ENCODE measurements around the gene AFP. TPM values are rescaled to one million over a fixed set of nuclear protein-coding genes. Genes with fewer than 3 reads are reported as not detected.

Gene AFP
- total and polyA plus RNA-seq, 5 donors: not detected

- DNase-seq (no peak), ATAC-seq (no peak)
- Histone ChIP-seq H3K9me3 (ENCODE audit: control insufficient read depth, low read length) (no peaks in the 10 kb centered on the region), H3K27me3 (ENCODE audit: control insufficient read depth, insufficient read depth) (no peaks in the 10 kb centered on the region), H3K4me3 (ENCODE audit: low read length) (no peak overlapping the region), H3K4me1 (ENCODE audit: control insufficient read depth, insufficient read depth, low read length) (no peaks in the 10 kb centered on the region), H3K27ac (ENCODE audit: low read length) (no peak overlapping the region)
- 88% methylated on average over 2 of the region's 2 CpGs for WGBS
- intact Hi-C loops (cut with DNase I): no loop called here
Observed at GRCh38 chr4:73405138-73405537, 30.9 kb upstream of the AFP start.

- WGBS: 99% methylated on average over 1 of the region's 1 CpG
- intact Hi-C loops (cut with DNase I): no loop called here
- Histone ChIP-seq H3K27me3 (ENCODE audit: control insufficient read depth, insufficient read depth) (no peaks in the 10 kb centered on the region), H3K4me3 (ENCODE audit: low read length) (no peak overlapping the region), H3K4me1 (ENCODE audit: control insufficient read depth, insufficient read depth, low read length) (no peaks in the 10 kb centered on the region), H3K27ac (ENCODE audit: low read length) (no peak overlapping the region), H3K9me3 (ENCODE audit: control insufficient read depth, low read length) (no peaks in the 10 kb centered on the region)
- no peak for ATAC-seq
- no peak for DNase-seq
Observed at GRCh38 chr4:73406548-73406875, 29.5 kb upstream of the AFP start.

GRCh38 chr4:73407227-73407673 is 28.8 kb upstream of the AFP start:
- intact Hi-C loops (cut with DNase I): no loop called here
- no peak for DNase-seq
- WGBS: 87% methylated on average over 2 of the region's 2 CpGs
- no peak overlapping the region for H3K27ac ChIP-seq (ENCODE audit: low read length)
- no peak overlapping the region for H3K4me3 ChIP-seq (ENCODE audit: low read length)
- no peaks in the 10 kb centered on the region for H3K9me3 ChIP-seq (ENCODE audit: control insufficient read depth, low read length)
- no peak for ATAC-seq
- no peaks in the 10 kb centered on the region for H3K27me3 ChIP-seq (ENCODE audit: control insufficient read depth, insufficient read depth)
- H3K4me1 ChIP-seq (ENCODE audit: control insufficient read depth, insufficient read depth, low read length): no peaks in the 10 kb centered on the region

GRCh38 chr4:73408181-73408867 is 27.7 kb upstream of the AFP start:
- no peak for DNase-seq
- no peaks in the 10 kb centered on the region for H3K27me3 ChIP-seq (ENCODE audit: control insufficient read depth, insufficient read depth)

GRCh38 chr4:73409012-73409862 is 26.8 kb upstream of the AFP start:
- no peaks in the 10 kb centered on the region for H3K4me1 ChIP-seq (ENCODE audit: control insufficient read depth, insufficient read depth, low read length)
- intact Hi-C loops (cut with DNase I): no loop called here
- WGBS: 74% methylated on average over 6 of the region's 6 CpGs
- ATAC-seq: no peak
- DNase-seq: no peak
- H3K27ac ChIP-seq (ENCODE audit: low read length): no peak overlapping the region
- H3K4me3 ChIP-seq (ENCODE audit: low read length): no peak overlapping the region
- no peaks in the 10 kb centered on the region for H3K27me3 ChIP-seq (ENCODE audit: control insufficient read depth, insufficient read depth)
- H3K9me3 ChIP-seq (ENCODE audit: control insufficient read depth, low read length): no peaks in the 10 kb centered on the region

More at GRCh38 chr4:73408181-73408867, 27.7 kb upstream of the AFP start:
- Histone ChIP-seq H3K27ac (ENCODE audit: low read length) (no peak overlapping the region), H3K4me3 (ENCODE audit: low read length) (no peak overlapping the region), H3K9me3 (ENCODE audit: control insufficient read depth, low read length) (no peaks in the 10 kb centered on the region), H3K4me1 (ENCODE audit: control insufficient read depth, insufficient read depth, low read length) (no peaks in the 10 kb centered on the region)
- whole genome bisulfite sequencing: 78% methylated on average over 4 of the region's 4 CpGs
- no peak for ATAC-seq
- intact Hi-C loops (cut with DNase I): no loop called here

- intact Hi-C loops (cut with DNase I): no loop called here
- Histone ChIP-seq H3K9me3 (ENCODE audit: control insufficient read depth, low read length) (no peaks in the 10 kb centered on the region), H3K4me3 (ENCODE audit: low read length) (no peak overlapping the region), H3K4me1 (ENCODE audit: control insufficient read depth, insufficient read depth, low read length) (no peaks in the 10 kb centered on the region), H3K27me3 (ENCODE audit: control insufficient read depth, insufficient read depth) (no peaks in the 10 kb centered on the region), H3K27ac (ENCODE audit: low read length) (no peak overlapping the region)
- WGBS: 84% methylated on average over 8 of the region's 8 CpGs
- ATAC-seq (no peak), DNase-seq (no peak)
Observed at GRCh38 chr4:73409978-73410548, 26.0 kb upstream of the AFP start.

GRCh38 chr4:73410916-73411730 is 24.9 kb upstream of the AFP start:
- 75% methylated on average over 3 of the region's 3 CpGs for WGBS
- DNase-seq: no peak
- intact Hi-C loops (cut with DNase I): no loop called here

GRCh38 chr4:73411731-73412414 is 24.1 kb upstream of the AFP start:
- no peak overlapping the region for H3K4me3 ChIP-seq (ENCODE audit: low read length)
- H3K27me3 ChIP-seq (ENCODE audit: control insufficient read depth, insufficient read depth): no peaks in the 10 kb centered on the region
- ATAC-seq: no peak
- H3K9me3 ChIP-seq (ENCODE audit: control insufficient read depth, low read length): no peaks in the 10 kb centered on the region
- no peak overlapping the region for H3K27ac ChIP-seq (ENCODE audit: low read length)
- DNase-seq: no peak
- intact Hi-C loops (cut with DNase I): no loop called here
- 79% methylated on average over 8 of the region's 8 CpGs for WGBS
- H3K4me1 ChIP-seq (ENCODE audit: control insufficient read depth, insufficient read depth, low read length): no peaks in the 10 kb centered on the region

More at GRCh38 chr4:73410916-73411730, 24.9 kb upstream of the AFP start:
- Histone ChIP-seq H3K27me3 (ENCODE audit: control insufficient read depth, insufficient read depth) (no peaks in the 10 kb centered on the region), H3K9me3 (ENCODE audit: control insufficient read depth, low read length) (no peaks in the 10 kb centered on the region), H3K4me1 (ENCODE audit: control insufficient read depth, insufficient read depth, low read length) (no peaks in the 10 kb centered on the region), H3K4me3 (ENCODE audit: low read length) (no peak overlapping the region), H3K27ac (ENCODE audit: low read length) (no peak overlapping the region)
- ATAC-seq: no peak

- DNase-seq (no peak), ATAC-seq (no peak)
- H3K27ac ChIP-seq (ENCODE audit: low read length): no peak overlapping the region
- no peaks in the 10 kb centered on the region for H3K27me3 ChIP-seq (ENCODE audit: control insufficient read depth, insufficient read depth)
- H3K4me1 ChIP-seq (ENCODE audit: control insufficient read depth, insufficient read depth, low read length): no peaks in the 10 kb centered on the region
- no peak overlapping the region for H3K4me3 ChIP-seq (ENCODE audit: low read length)
- intact Hi-C loops (cut with DNase I): no loop called here
- WGBS: 77% methylated on average over 4 of the region's 4 CpGs
- no peaks in the 10 kb centered on the region for H3K9me3 ChIP-seq (ENCODE audit: control insufficient read depth, low read length)
Observed at GRCh38 chr4:73413294-73413755, 22.7 kb upstream of the AFP start.

- no peak for DNase-seq
- no peaks in the 10 kb centered on the region for H3K27me3 ChIP-seq (ENCODE audit: control insufficient read depth, insufficient read depth)
- ATAC-seq: no peak
- H3K9me3 ChIP-seq (ENCODE audit: control insufficient read depth, low read length): no peaks in the 10 kb centered on the region
- intact Hi-C loops (cut with DNase I): no loop called here
- WGBS: 61% methylated on average over 2 of the region's 2 CpGs
- H3K4me1 ChIP-seq (ENCODE audit: control insufficient read depth, insufficient read depth, low read length): no peaks in the 10 kb centered on the region
- H3K27ac ChIP-seq (ENCODE audit: low read length): no peak overlapping the region
- H3K4me3 ChIP-seq (ENCODE audit: low read length): no peak overlapping the region
Observed at GRCh38 chr4:73414936-73415271, 21.1 kb upstream of the AFP start.

Measured in right cardiac atrium (tissue), 5 donors.